ENCODE measurements around the gene SIKE1.
"Not testable (repeated sequence)": the region's sequence is repeated elsewhere in the genome, so short reads cannot be mapped to it uniquely, and the experiment has no call there.

Gene SIKE1

GRCh38 chr1:114756949-114757454 is 23.5 kb downstream of the SIKE1 start:
- Histone ChIP-seq H3K36me3 (ENCODE audit: insufficient read depth, low read length) (peaks cover 44% of the 10 kb centered on the region), H3K9ac (ENCODE audit: insufficient read length) (peak overlapping the region; percentile 100), H3K9me3 (ENCODE audit: low read depth, low read length) (no peaks in the 10 kb centered on the region), H3K27ac (peak overlapping the region; percentile 99), H3K4me3 (peak overlapping the region; percentile 99)
- TF ChIP-seq POLR2AphosphoS5 (IDR thresholded peaks at IDR 0.05; ENCODE audit: borderline replicate concordance, low read depth, low read length): no peak
- TF ChIP-seq FOXP2 (optimal IDR thresholded peaks at IDR 0.05; ENCODE audit: control extremely low read depth, extremely low read length, insufficient read depth): no peak
- no peak for TF ChIP-seq EZH2 (IDR thresholded peaks at IDR 0.05)
- no peak for DNase-seq (ENCODE audit: low read depth, low spot score)

GRCh38 chr1:114756009-114756892 is 24.2 kb downstream of the SIKE1 start:
- Histone ChIP-seq H3K9ac (ENCODE audit: insufficient read length) (peak overlapping the region; percentile 100), H3K4me3 (peak overlapping the region; percentile 99), H3K9me3 (ENCODE audit: low read depth, low read length) (no peaks in the 10 kb centered on the region), H3K36me3 (ENCODE audit: insufficient read depth, low read length) (peaks cover 46% of the 10 kb centered on the region), H3K27ac (peak overlapping the region; percentile 99)
- TF ChIP-seq EZH2 (IDR thresholded peaks at IDR 0.05) (no peak), POLR2AphosphoS5 (IDR thresholded peaks at IDR 0.05; ENCODE audit: borderline replicate concordance, low read depth, low read length) (no peak), FOXP2 (optimal IDR thresholded peaks at IDR 0.05; ENCODE audit: control extremely low read depth, extremely low read length, insufficient read depth) (no peak)
- DNase-seq (ENCODE audit: low read depth, low spot score): no peak

GRCh38 chr1:114755006-114755931 is 25.2 kb downstream of the SIKE1 start:
- H3K27ac ChIP-seq: no peak overlapping the region; the same call in 1 of the 2 replicates
- no peaks in the 10 kb centered on the region for H3K9me3 ChIP-seq (ENCODE audit: low read depth, low read length)
- H3K9ac ChIP-seq (ENCODE audit: insufficient read length): peak overlapping the region; percentile 100
- TF ChIP-seq FOXP2 (optimal IDR thresholded peaks at IDR 0.05; ENCODE audit: control extremely low read depth, extremely low read length, insufficient read depth) (no peak), POLR2AphosphoS5 (IDR thresholded peaks at IDR 0.05; ENCODE audit: borderline replicate concordance, low read depth, low read length) (no peak)
- H3K4me3 ChIP-seq: peak overlapping the region; percentile 99
- DNase-seq (ENCODE audit: low read depth, low spot score): no peak
- peaks cover 56% of the 10 kb centered on the region for H3K36me3 ChIP-seq (ENCODE audit: insufficient read depth, low read length)

GRCh38 chr1:114753702-114754101 is 26.8 kb downstream of the SIKE1 start:
- H3K36me3 ChIP-seq (ENCODE audit: insufficient read depth, low read length): peaks cover 72% of the 10 kb centered on the region
- not testable (repeated sequence) for H3K9me3 ChIP-seq (ENCODE audit: low read depth, low read length); DNase-seq (ENCODE audit: low read depth, low spot score); H3K27ac ChIP-seq; H3K4me3 ChIP-seq; H3K9ac ChIP-seq (ENCODE audit: insufficient read length)

- TF ChIP-seq EZH2 (IDR thresholded peaks at IDR 0.05) (no peak), POLR2AphosphoS5 (IDR thresholded peaks at IDR 0.05; ENCODE audit: borderline replicate concordance, low read depth, low read length) (no peak), FOXP2 (optimal IDR thresholded peaks at IDR 0.05; ENCODE audit: control extremely low read depth, extremely low read length, insufficient read depth) (no peak)
- DNase-seq (ENCODE audit: low read depth, low spot score): no peak
- Histone ChIP-seq H3K4me3 (no peak overlapping the region), H3K27ac (no peak overlapping the region), H3K36me3 (ENCODE audit: insufficient read depth, low read length) (peaks cover 77% of the 10 kb centered on the region), H3K9me3 (ENCODE audit: low read depth, low read length) (no peaks in the 10 kb centered on the region), H3K9ac (ENCODE audit: insufficient read length) (no peak overlapping the region)
Observed at GRCh38 chr1:114753143-114753542, 27.3 kb downstream of the SIKE1 start.

GRCh38 chr1:114750780-114751179 is 29.7 kb downstream of the SIKE1 start:
- Histone ChIP-seq H3K9ac (ENCODE audit: insufficient read length) (no peak overlapping the region), H3K36me3 (ENCODE audit: insufficient read depth, low read length) (peaks cover 88% of the 10 kb centered on the region), H3K9me3 (ENCODE audit: low read depth, low read length) (no peaks in the 10 kb centered on the region), H3K4me3 (no peak overlapping the region), H3K27ac (no peak overlapping the region)
- DNase-seq (ENCODE audit: low read depth, low spot score): no peak
- TF ChIP-seq EZH2 (IDR thresholded peaks at IDR 0.05) (no peak), FOXP2 (optimal IDR thresholded peaks at IDR 0.05; ENCODE audit: control extremely low read depth, extremely low read length, insufficient read depth) (no peak), POLR2AphosphoS5 (IDR thresholded peaks at IDR 0.05; ENCODE audit: borderline replicate concordance, low read depth, low read length) (no peak)

GRCh38 chr1:114749835-114750234 is 30.6 kb downstream of the SIKE1 start:
- H3K4me3 ChIP-seq: no peak overlapping the region
- H3K36me3 ChIP-seq (ENCODE audit: insufficient read depth, low read length): peaks cover 88% of the 10 kb centered on the region
- H3K9ac ChIP-seq (ENCODE audit: insufficient read length): no peak overlapping the region
- no peak overlapping the region for H3K27ac ChIP-seq
- DNase-seq (ENCODE audit: low read depth, low spot score): no peak
- TF ChIP-seq FOXP2 (optimal IDR thresholded peaks at IDR 0.05; ENCODE audit: control extremely low read depth, extremely low read length, insufficient read depth): no peak
- no peak for TF ChIP-seq POLR2AphosphoS5 (IDR thresholded peaks at IDR 0.05; ENCODE audit: borderline replicate concordance, low read depth, low read length)
- TF ChIP-seq EZH2 (IDR thresholded peaks at IDR 0.05): no peak
- no peaks in the 10 kb centered on the region for H3K9me3 ChIP-seq (ENCODE audit: low read depth, low read length)

- no peak overlapping the region for H3K27ac ChIP-seq
- H3K9ac ChIP-seq (ENCODE audit: insufficient read length): no peak overlapping the region
Observed at GRCh38 chr1:114746450-114747121, 33.9 kb downstream of the SIKE1 start.

More at GRCh38 chr1:114746450-114747121, 33.9 kb downstream of the SIKE1 start:
- no peak for TF ChIP-seq FOXP2 (optimal IDR thresholded peaks at IDR 0.05; ENCODE audit: control extremely low read depth, extremely low read length, insufficient read depth)
- TF ChIP-seq EZH2 (IDR thresholded peaks at IDR 0.05): no peak
- TF ChIP-seq POLR2AphosphoS5 (IDR thresholded peaks at IDR 0.05; ENCODE audit: borderline replicate concordance, low read depth, low read length): no peak
- Histone ChIP-seq H3K36me3 (ENCODE audit: insufficient read depth, low read length) (peaks cover 98% of the 10 kb centered on the region), H3K9me3 (ENCODE audit: low read depth, low read length) (no peaks in the 10 kb centered on the region), H3K4me3 (no peak overlapping the region)
- no peak for DNase-seq (ENCODE audit: low read depth, low spot score)
